GM12801 (cell line): ENCODE measurements around the gene STX16.

Experiments
- TF ChIP-seq, protein P1 (sequence below): IDR thresholded peaks from one replicate; pipeline ENCODE4 v1.5.1; 2011; ENCODE audit warnings: control low read depth; ENCODE audit not compliant: insufficient read length; ENCODE audit errors: extremely low read depth

Gene STX16

DNA sequence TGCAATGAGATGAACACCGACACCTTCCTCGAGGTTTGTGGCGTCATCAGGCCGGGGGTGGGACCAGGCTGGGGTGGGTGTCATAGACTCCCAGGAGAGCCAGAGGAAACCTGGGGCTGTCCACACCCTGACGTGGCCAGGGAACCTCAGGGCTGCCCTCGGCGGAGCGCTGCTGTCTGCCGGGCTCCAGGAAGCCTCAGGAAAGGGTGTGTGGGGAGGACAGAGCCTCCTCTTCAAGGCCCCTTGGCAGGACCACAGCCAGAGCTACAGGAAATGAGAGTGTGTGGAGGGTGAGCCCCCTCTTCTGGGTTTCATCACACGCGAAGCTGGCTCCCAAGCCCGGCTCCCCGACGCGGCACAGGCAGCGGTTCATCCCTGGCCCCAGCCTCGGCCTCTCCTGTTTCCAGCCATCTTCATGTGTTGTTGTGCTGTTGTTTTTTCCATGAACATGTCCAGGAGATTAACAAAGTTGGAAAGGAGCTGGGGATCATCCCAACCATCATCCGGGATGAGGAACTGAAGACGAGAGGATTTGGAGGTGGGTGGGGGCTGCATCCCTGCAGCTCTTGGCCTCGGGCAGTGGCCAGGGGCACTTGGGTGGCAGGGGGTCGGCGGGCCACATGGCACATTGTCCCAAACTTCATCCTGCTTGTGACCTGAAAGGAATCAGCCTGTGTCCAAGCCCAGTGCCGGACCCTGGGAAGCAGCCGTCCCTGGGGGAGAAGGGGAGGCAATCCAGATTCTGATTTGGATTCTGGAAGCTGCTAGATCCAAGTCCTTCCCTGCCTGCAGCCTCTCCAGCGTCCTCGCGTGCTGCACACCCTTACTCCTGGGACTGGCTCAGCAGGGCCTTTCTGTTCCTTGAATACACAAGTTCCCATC is 47.9 kb downstream of the STX16 start:
- TF ChIP-seq, protein P1, sequence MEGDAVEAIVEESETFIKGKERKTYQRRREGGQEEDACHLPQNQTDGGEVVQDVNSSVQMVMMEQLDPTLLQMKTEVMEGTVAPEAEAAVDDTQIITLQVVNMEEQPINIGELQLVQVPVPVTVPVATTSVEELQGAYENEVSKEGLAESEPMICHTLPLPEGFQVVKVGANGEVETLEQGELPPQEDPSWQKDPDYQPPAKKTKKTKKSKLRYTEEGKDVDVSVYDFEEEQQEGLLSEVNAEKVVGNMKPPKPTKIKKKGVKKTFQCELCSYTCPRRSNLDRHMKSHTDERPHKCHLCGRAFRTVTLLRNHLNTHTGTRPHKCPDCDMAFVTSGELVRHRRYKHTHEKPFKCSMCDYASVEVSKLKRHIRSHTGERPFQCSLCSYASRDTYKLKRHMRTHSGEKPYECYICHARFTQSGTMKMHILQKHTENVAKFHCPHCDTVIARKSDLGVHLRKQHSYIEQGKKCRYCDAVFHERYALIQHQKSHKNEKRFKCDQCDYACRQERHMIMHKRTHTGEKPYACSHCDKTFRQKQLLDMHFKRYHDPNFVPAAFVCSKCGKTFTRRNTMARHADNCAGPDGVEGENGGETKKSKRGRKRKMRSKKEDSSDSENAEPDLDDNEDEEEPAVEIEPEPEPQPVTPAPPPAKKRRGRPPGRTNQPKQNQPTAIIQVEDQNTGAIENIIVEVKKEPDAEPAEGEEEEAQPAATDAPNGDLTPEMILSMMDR = no peak

GRCh38 chr20:58699623-58700107 is 48.6 kb downstream of the STX16 start:
- TF ChIP-seq, protein P1 = no peak

GRCh38 chr20:58700121-58700821 is 49.2 kb downstream of the STX16 start:
- TF ChIP-seq, protein P1 = no peak

- TF ChIP-seq, protein P1 = no peak
Measured at GRCh38 chr20:58700823-58701222, 49.7 kb downstream of the STX16 start.

DNA sequence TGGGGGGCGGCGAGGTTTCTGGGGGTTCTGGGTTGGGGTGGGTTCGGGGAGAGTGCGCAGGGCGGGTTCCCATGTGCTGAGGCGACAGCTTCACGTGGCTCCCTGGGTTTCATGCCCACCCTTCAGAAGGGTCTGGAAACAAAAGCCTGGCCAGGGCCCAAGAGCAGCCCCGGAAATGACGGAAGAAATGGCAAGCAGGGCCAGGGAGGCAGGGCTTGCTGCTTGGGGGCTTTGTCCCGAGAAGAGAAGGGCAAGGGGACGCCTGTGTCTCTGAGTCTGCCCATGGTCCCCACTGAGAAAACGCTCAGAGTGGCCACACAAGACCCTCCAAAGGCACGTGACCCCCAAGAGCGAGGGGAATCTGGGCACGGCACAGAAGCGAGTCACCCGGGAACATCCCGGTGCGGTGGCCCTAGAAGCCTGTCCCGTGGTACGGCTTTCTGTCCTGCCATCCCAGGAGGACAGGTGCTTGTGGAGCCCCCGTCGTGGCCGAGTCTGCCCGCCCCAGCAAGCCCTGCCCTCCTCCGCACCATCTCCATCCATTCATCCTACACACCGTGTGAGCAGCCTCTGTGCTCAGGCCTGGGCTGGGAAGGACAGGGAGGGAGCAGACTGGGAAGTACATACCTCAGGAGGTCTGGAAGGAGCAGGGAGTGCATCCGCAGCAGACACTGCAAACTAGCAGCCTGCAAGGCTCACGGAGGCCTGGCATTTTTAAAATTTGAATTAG is 50.5 kb downstream of the STX16 start:
- TF ChIP-seq, protein P1 = no peak

DNA sequence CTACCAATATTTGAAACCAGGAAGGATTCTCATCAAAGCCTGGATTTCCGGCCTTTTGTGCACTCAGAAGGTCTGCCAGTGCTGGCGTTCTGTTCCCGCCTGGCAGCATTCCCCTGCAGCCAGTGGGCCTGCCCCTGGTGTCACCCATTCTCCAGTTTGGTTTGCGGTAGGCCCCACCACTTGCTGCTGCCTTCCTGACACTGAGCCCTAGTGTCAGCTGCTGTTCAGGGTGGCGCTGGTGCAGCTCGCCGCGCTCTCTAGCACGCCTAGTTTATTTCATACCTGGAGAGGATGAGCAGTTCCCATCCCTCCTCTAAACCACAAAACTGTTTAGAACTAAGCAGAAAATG is 51.1 kb downstream of the STX16 start:
- TF ChIP-seq, protein P1 = no peak
